Neural progenitor cell (in vitro differentiated cells): Measurements from ENCODE around the gene SCYGR5. TPM values are rescaled to one million over a fixed set of nuclear protein-coding genes. Genes with fewer than 3 reads are reported as not detected.

Experiments
- DNase-seq: peaks from one replicate; pipeline ENCODE4 v3.0.0-alpha.2; 2016; ENCODE audit warnings: low spot score
- H2AFZ ChIP-seq: fragments of 200-600 bp; sonication (generic); replicated peaks from 2 replicates; pipeline ENCODE4 v1.6.1; 2016; ENCODE audit warnings: antibody characterized with exemption
- H3F3A ChIP-seq: fragments of 200-600 bp; sonication (generic); 2 replicates; pipeline ENCODE4 v1.6.1; 2016; ENCODE audit warnings: antibody characterized with exemption, low read depth
- H3K27ac ChIP-seq: fragments of 200-600 bp; sonication (generic); 2 replicates; pipeline ENCODE4 v1.5.1; 2016; ENCODE audit warnings: mild to moderate bottlenecking
- H3K27me3 ChIP-seq: fragments of 200-600 bp; sonication (generic); 2 replicates; pipeline ENCODE4 v1.6.1; 2016; ENCODE audit warnings: mild to moderate bottlenecking, moderate library complexity
- H3K36me3 ChIP-seq: fragments of 200-600 bp; sonication (generic); 2 replicates; pipeline ENCODE4 v1.5.1; 2016
- H3K4me1 ChIP-seq: fragments of 200-600 bp; sonication (generic); 2 replicates; pipeline ENCODE4 v1.6.1; 2016; ENCODE audit warnings: mixed run types
- H3K4me2 ChIP-seq: fragments of 200-600 bp; sonication (generic); 2 replicates; pipeline ENCODE4 v1.6.1; 2016
- H3K4me3 ChIP-seq: fragments of 200-600 bp; sonication (generic); 2 replicates; pipeline ENCODE4 v1.5.1; 2016
- H3K79me2 ChIP-seq: fragments of 200-600 bp; sonication (generic); 2 replicates; pipeline ENCODE4 v1.6.1; 2016; ENCODE audit warnings: low read depth
- H3K9ac ChIP-seq: fragments of 200-600 bp; sonication (generic); 2 replicates; pipeline ENCODE4 v1.6.1; 2016
- H3K9me3 ChIP-seq: fragments of 200-600 bp; sonication (generic); 2 replicates; pipeline ENCODE4 v1.5.1; 2016; ENCODE audit warnings: low read depth
- H4K20me1 ChIP-seq: fragments of 200-600 bp; sonication (generic); 2 replicates; pipeline ENCODE4 v1.6.1; 2016; ENCODE audit warnings: low read depth
- H3K27ac Mint-ChIP-seq: 3 replicates; pipeline ENCODE4 v1.8.0; 2021; ENCODE audit warnings: mixed read lengths
- H3K27me3 Mint-ChIP-seq: 2 replicates; pipeline ENCODE4 v1.8.0; 2022; ENCODE audit warnings: low read depth, mild to moderate bottlenecking, inconsistent platforms, moderate library complexity, mixed read lengths; ENCODE audit not compliant: insufficient read depth
- H3K36me3 Mint-ChIP-seq: 3 replicates; pipeline ENCODE4 v1.8.0; 2021; ENCODE audit warnings: mixed read lengths
- H3K4me1 Mint-ChIP-seq: 3 replicates; pipeline ENCODE4 v1.8.0; 2021; ENCODE audit warnings: mixed read lengths
- H3K4me3 Mint-ChIP-seq: 3 replicates; pipeline ENCODE4 v1.8.0; 2021; ENCODE audit warnings: mild to moderate bottlenecking, moderate library complexity, mixed read lengths
- H3K9me3 Mint-ChIP-seq: 3 replicates; pipeline ENCODE4 v1.8.0; 2020; ENCODE audit warnings: mixed read lengths
- EZH2 ChIP-seq: fragments of 200-600 bp; sonication (generic); IDR thresholded peaks from 2 replicates; pipeline ENCODE4 v1.6.1; 2017; ENCODE audit warnings: antibody characterized with exemption, mild to moderate bottlenecking, moderate library complexity
- total RNA-seq: library from RNA; depleted of rRNA; stranded (reverse); fragments of >200 nt; gene quantifications from 2 replicates; pipeline ENCODE4 v1.2.3, GENCODE V29; 2015; ENCODE audit warnings: low replicate concordance
- TF ChIP-seq, protein P1 (sequence below): fragments of 200-600 bp; sonication (generic); IDR thresholded peaks from 2 replicates; pipeline ENCODE4 v1.5.1; 2017; ENCODE audit warnings: antibody characterized with exemption, mild to moderate bottlenecking

The SCYGR5 gene
- total RNA-seq, 1 donor from 2014 or later = not detected

DNA sequence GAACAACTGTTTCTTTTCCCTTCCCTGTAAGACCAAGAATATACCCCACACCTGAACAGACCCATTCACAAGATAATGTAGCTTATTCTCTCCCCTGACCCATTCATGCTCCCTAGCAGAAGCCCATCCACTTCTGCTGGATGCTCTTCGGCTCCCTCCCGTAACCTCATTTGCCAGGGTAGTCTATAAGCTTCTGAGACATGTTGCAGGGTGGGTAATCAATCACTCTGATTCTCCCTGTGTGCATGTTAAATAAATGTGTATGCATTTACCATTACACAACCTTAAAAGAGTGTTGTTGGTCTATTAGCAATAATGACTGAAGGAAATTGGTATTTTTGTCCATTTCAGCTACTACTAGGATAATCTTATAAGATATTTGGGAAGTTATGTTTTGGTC is 49.9 kb downstream of the SCYGR5 start:
- no peak overlapping the region for H3K9ac ChIP-seq
- H2AFZ ChIP-seq = no peak overlapping the region
- peaks cover 10% of the 10 kb centered on the region for H3F3A ChIP-seq
- no peak overlapping the region for H3K27ac ChIP-seq
- no peak overlapping the region for H3K4me2 ChIP-seq
- H3K36me3 ChIP-seq = no peaks in the 10 kb centered on the region
- Mint-ChIP-seq H3K27me3 (peaks cover 13% of the 10 kb centered on the region), H3K4me3 (no peak overlapping the region), H3K9me3 (no peaks in the 10 kb centered on the region), H3K4me1 (peaks cover 3% of the 10 kb centered on the region), H3K36me3 (no peaks in the 10 kb centered on the region), H3K27ac (no peak overlapping the region)
- no peak overlapping the region for H3K4me3 ChIP-seq
- no peak for DNase-seq
- H3K9me3 ChIP-seq = no peaks in the 10 kb centered on the region
- H3K79me2 ChIP-seq = no peaks in the 10 kb centered on the region
- TF ChIP-seq EZH2 = no peak
- TF ChIP-seq, protein P1, sequence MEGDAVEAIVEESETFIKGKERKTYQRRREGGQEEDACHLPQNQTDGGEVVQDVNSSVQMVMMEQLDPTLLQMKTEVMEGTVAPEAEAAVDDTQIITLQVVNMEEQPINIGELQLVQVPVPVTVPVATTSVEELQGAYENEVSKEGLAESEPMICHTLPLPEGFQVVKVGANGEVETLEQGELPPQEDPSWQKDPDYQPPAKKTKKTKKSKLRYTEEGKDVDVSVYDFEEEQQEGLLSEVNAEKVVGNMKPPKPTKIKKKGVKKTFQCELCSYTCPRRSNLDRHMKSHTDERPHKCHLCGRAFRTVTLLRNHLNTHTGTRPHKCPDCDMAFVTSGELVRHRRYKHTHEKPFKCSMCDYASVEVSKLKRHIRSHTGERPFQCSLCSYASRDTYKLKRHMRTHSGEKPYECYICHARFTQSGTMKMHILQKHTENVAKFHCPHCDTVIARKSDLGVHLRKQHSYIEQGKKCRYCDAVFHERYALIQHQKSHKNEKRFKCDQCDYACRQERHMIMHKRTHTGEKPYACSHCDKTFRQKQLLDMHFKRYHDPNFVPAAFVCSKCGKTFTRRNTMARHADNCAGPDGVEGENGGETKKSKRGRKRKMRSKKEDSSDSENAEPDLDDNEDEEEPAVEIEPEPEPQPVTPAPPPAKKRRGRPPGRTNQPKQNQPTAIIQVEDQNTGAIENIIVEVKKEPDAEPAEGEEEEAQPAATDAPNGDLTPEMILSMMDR = no peak
- H3K27me3 ChIP-seq = peaks cover 19% of the 10 kb centered on the region
- H4K20me1 ChIP-seq = no peaks in the 10 kb centered on the region
- no peaks in the 10 kb centered on the region for H3K4me1 ChIP-seq

Other genes starting within 250 kb of the SCYGR5 start
- gene AGFG1, start 194.6 kb upstream of the SCYGR5 start, total RNA-seq = 84.8 and 96.4 TPM in 2 replicates
- not detected in 2 replicates for gene SCYGR2, start 67.9 kb upstream of the SCYGR5 start, total RNA-seq
- gene SCYGR3, start 52.0 kb upstream of the SCYGR5 start, total RNA-seq = not detected in 2 replicates
- gene SCYGR4, start 49.3 kb upstream of the SCYGR5 start, total RNA-seq = not detected in 2 replicates
- 0.96 and 1.6 TPM in 2 replicates for gene SLC19A3, start 51.2 kb downstream of the SCYGR5 start, total RNA-seq
- not detected in 2 replicates for gene SCYGR6, start 58.0 kb downstream of the SCYGR5 start, total RNA-seq
- gene SCYGR7, start 61.5 kb downstream of the SCYGR5 start, total RNA-seq = not detected in 2 replicates
- gene SCYGR8, start 79.1 kb downstream of the SCYGR5 start, total RNA-seq = not detected in 2 replicates
- not detected in 2 replicates for gene CCL20, start 147.0 kb downstream of the SCYGR5 start, total RNA-seq
- not detected in 2 replicates for gene DAW1, start 204.8 kb downstream of the SCYGR5 start, total RNA-seq